HG03575 (cell line): ENCODE data around the gene CACNG1.

Source experiments
- ATAC-seq: cut with Tn5 transposase; IDR thresholded peaks from one replicate; pipeline ENCODE4 v1.9.1; 2021; ENCODE audit not compliant: unreplicated experiment, insufficient number of reproducible peaks, low FRiP score; ENCODE audit errors: extremely low read depth

CACNG1 gene

GRCh38 chr17:67046398-67046797, 2.0 kb downstream of the CACNG1 start:
- no peak for ATAC-seq

- ATAC-seq: no peak
These were observed 3.0 kb downstream of the CACNG1 start for GRCh38 chr17:67047382-67047781.

GRCh38 chr17:67049025-67049739, 4.8 kb downstream of the CACNG1 start:
- no peak for ATAC-seq

- no peak for ATAC-seq
These were observed 5.7 kb downstream of the CACNG1 start for GRCh38 chr17:67050066-67050465.

- no peak for ATAC-seq
These were observed 6.3 kb downstream of the CACNG1 start for GRCh38 chr17:67050471-67051154.

- ATAC-seq: no peak
These were observed 6.8 kb downstream of the CACNG1 start for GRCh38 chr17:67051155-67051538.

- no peak for ATAC-seq
These were observed 7.5 kb downstream of the CACNG1 start for GRCh38 chr17:67051837-67052236.

GRCh38 chr17:67052720-67053437, 8.5 kb downstream of the CACNG1 start:
- ATAC-seq: no peak

- no peak for ATAC-seq
These were observed 9.2 kb downstream of the CACNG1 start for GRCh38 chr17:67053438-67054000.

GRCh38 chr17:67054011-67054591, 9.7 kb downstream of the CACNG1 start:
- ATAC-seq: no peak

- no peak for ATAC-seq
These were observed 10.3 kb downstream of the CACNG1 start for GRCh38 chr17:67054608-67055007.

- ATAC-seq: no peak
These were observed 10.7 kb downstream of the CACNG1 start for GRCh38 chr17:67055041-67055443.

GRCh38 chr17:67055811-67056745, 11.7 kb downstream of the CACNG1 start:
- ATAC-seq: no peak

- ATAC-seq: no peak
These were observed 12.6 kb downstream of the CACNG1 start for GRCh38 chr17:67056746-67057490.

- no peak for ATAC-seq
These were observed 13.7 kb downstream of the CACNG1 start for GRCh38 chr17:67058036-67058435.

- no peak for ATAC-seq
These were observed 15.0 kb downstream of the CACNG1 start for GRCh38 chr17:67059372-67059771.

GRCh38 chr17:67063141-67063540, 18.8 kb downstream of the CACNG1 start:
- no peak for ATAC-seq

GRCh38 chr17:67066717-67067116, 22.4 kb downstream of the CACNG1 start:
- ATAC-seq: no peak
